K562 (cell line): ENCODE data around the gene KIF19. TPM values are rescaled to one million over a fixed set of nuclear protein-coding genes. Genes with fewer than 3 reads are reported as not detected.

Source experiments
- CXXC5 ChIP-seq: fragments of 250-450 bp; sonication (Bioruptor Pico); IDR thresholded peaks from 2 replicates; pipeline ENCODE4 v1.8.0; 2022; ENCODE audit warnings: inconsistent platforms, mild to moderate bottlenecking, moderate library complexity
- DIDO1 ChIP-seq: fragments of 450-650 bp; IDR thresholded peaks from 2 replicates; pipeline ENCODE4 v1.6.1; 2016; ENCODE audit warnings: low read depth, missing biosample characterization, missing genetic modification characterization
- E2F5 ChIP-seq: sonication (generic); formaldehyde crosslinking; IDR thresholded peaks from 2 replicates; pipeline ENCODE4 v1.8.0; 2022; ENCODE audit warnings: mild to moderate bottlenecking, missing genetic modification reagents
- GTF2F1 ChIP-seq: IDR thresholded peaks from 2 replicates; pipeline ENCODE4 v1.6.1; 2011; ENCODE audit warnings: low read depth, low read length, improper control_type of control experiment
- HINFP ChIP-seq: fragments of 450-650 bp; conservative IDR thresholded peaks from 2 replicates; pipeline ENCODE4 v1.6.1; 2016; ENCODE audit warnings: missing genetic modification characterization, low read depth, mild to moderate bottlenecking, control low read depth, missing compliant biosample characterization
- HNRNPUL1 ChIP-seq: fragments of 200-400 bp; formaldehyde crosslinking; IDR thresholded peaks from 2 replicates; pipeline ENCODE4 v1.6.1; 2017; ENCODE audit warnings: low read length
- MEF2A ChIP-seq: IDR thresholded peaks from 2 replicates; pipeline ENCODE4 v1.6.1; 2011; ENCODE audit warnings: low read depth, mild to moderate bottlenecking, low read length, moderate library complexity; ENCODE audit not compliant: control insufficient read depth
- NR2C2 ChIP-seq, 2 experiments: fragments of 200-800 bp in 1 of 2; sonication (Bioruptor generic) in 1 of 2; sonication (generic) in 1 of 2; formaldehyde crosslinking in 1 of 2; IDR thresholded peaks; 2 replicates each; pipeline versions ENCODE4 v1.6.1 to v1.8.0; 2016 to 2022; ENCODE audit warnings: mild to moderate bottlenecking in 1 of 2, missing compliant biosample characterization in 1 of 2, missing genetic modification characterization in 1 of 2, missing genetic modification reagents in 1 of 2
- PHF8 ChIP-seq: fragments of 200-600 bp; sonication (generic); IDR thresholded peaks from 2 replicates; pipeline ENCODE4 v1.6.1; 2012; ENCODE audit warnings: mixed run types, mild to moderate bottlenecking, inconsistent platforms, low read length, moderate library complexity, borderline replicate concordance
- SMAD1 ChIP-seq: fragments of 150-350 bp; IDR thresholded peaks from 2 replicates; pipeline ENCODE4 v1.6.1; 2014; ENCODE audit warnings: low read length, low read depth; ENCODE audit not compliant: partially characterized antibody
- SREBF1 ChIP-seq: fragments of 150-350 bp; IDR thresholded peaks from 2 replicates; pipeline ENCODE4 v1.6.1; 2014; ENCODE audit warnings: antibody characterized with exemption, low read depth, low read length, borderline replicate concordance
- TCF3 ChIP-seq: sonication (generic); formaldehyde crosslinking; IDR thresholded peaks from 2 replicates; pipeline ENCODE4 v1.4.0; 2020; ENCODE audit warnings: mild to moderate bottlenecking, missing genetic modification reagents
- XRCC3 ChIP-seq: fragments of 450-650 bp; IDR thresholded peaks from 2 replicates; pipeline ENCODE4 v1.6.1; 2017; ENCODE audit warnings: mild to moderate bottlenecking, moderate library complexity
- polyA plus RNA-seq, 8 experiments: library from polyadenylated mRNA; depleted of rRNA in 4 of 8; stranded (reverse) in 5 of 8; unstranded in 3 of 8; fragments of >200 nt; fragmentation: Nextera tagmentation in 2 of 8; fragmentation: Illumina TruSeq in 1 of 8; extraction: Ambion mirVana in 2 of 8; extraction: Trizol in 1 of 8; gene quantifications; 2 replicates each; pipeline versions ENCODE4 v1.2.1 to v1.2.3, GENCODE V29; 2011 to 2014; ENCODE audit warnings: inconsistent platforms in 1 of 8, missing spikeins in 1 of 8
- total RNA-seq, 7 experiments: library from RNA; depleted of rRNA in 6 of 7; stranded (reverse); fragments of >200 nt in 6 of 7; fragmentation: Illumina TruSeq in 2 of 7; extraction: Trizol in 2 of 7; gene quantifications; 2 replicates each; pipeline versions ENCODE4 v1.2.1 to v1.2.3, GENCODE V29; 2011 to 2021; ENCODE audit warnings: low replicate concordance in 1 of 7
- TF ChIP-seq, protein P1 (sequence below): fragments of 450-650 bp; IDR thresholded peaks from 2 replicates; pipeline ENCODE4 v1.7.1; 2018; ENCODE audit warnings: mild to moderate bottlenecking, low read depth; ENCODE audit not compliant: partially characterized antibody
- TF ChIP-seq, protein P2 (sequence below): fragments of 150-350 bp; IDR thresholded peaks from 2 replicates; pipeline ENCODE4 v1.6.1; 2014; ENCODE audit warnings: low read depth, mild to moderate bottlenecking, low read length, borderline replicate concordance
- TF ChIP-seq, protein P3 (sequence below), 3 experiments: fragments of 200-800 bp in 1 of 3; sonication (Bioruptor generic) in 1 of 3; sonication (generic) in 1 of 3; formaldehyde crosslinking in 1 of 3; IDR thresholded peaks; 2 replicates each; pipeline versions ENCODE4 v1.6.1 to v1.8.0; 2016 to 2022; ENCODE audit warnings: mild to moderate bottlenecking in 2 of 3, missing compliant biosample characterization in 2 of 3, missing genetic modification characterization in 2 of 3, missing genetic modification reagents in 1 of 3

The KIF19 gene
- total and polyA plus RNA-seq, 9 of the 15 experiments (the other 6 are each of a cell fraction or from before 2014, with no cell fraction given) = 0.10 TPM; not detected in 8

DNA sequence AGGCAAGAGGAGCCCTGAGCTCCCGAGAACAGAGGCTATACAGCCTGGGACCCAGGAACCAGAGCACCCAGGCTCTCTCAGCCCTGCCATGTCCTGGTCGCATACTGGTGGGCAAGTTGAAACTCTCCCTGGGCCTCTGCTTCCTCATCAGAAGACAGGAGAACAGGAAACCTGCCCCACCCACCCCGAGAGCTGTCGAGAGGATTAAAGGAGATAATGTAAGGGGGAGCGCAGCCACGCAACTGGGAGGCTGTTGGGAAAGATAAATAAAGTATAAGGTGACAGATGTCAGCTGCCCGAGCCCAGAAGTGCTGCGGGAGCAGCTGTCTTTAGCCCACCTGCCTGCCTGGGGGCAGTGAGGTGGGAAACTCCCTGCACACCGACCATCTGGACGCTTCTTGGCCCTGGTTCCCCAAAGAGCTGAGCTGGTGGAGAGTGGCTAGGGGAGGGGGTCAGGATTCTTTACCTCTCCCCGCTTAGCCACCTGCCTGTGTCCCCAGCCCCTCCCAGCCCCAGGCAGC is 6.8 kb downstream of the KIF19 start (continued):
- TF ChIP-seq CXXC5 (peak; percentile 96), TCF3 (CRISPR knock-in tag) (peak; percentile 95), NR2C2 (CRISPR knock-in tag; IDR thresholded peaks at IDR 0.05) (no peak), NR2C2 (tag; IDR thresholded peaks at IDR 0.05) (no peak), PHF8 (peak; percentile 30; the same call in 1 of the 2 replicates), GTF2F1 (no peak), E2F5 (CRISPR knock-in tag) (no peak), SREBF1 (no peak), HINFP (tag) (no peak), HNRNPUL1 (no peak), DIDO1 (tag) (no peak), SMAD1 (no peak), MEF2A (no peak), XRCC3 (no peak)
- TF ChIP-seq, protein P1, sequence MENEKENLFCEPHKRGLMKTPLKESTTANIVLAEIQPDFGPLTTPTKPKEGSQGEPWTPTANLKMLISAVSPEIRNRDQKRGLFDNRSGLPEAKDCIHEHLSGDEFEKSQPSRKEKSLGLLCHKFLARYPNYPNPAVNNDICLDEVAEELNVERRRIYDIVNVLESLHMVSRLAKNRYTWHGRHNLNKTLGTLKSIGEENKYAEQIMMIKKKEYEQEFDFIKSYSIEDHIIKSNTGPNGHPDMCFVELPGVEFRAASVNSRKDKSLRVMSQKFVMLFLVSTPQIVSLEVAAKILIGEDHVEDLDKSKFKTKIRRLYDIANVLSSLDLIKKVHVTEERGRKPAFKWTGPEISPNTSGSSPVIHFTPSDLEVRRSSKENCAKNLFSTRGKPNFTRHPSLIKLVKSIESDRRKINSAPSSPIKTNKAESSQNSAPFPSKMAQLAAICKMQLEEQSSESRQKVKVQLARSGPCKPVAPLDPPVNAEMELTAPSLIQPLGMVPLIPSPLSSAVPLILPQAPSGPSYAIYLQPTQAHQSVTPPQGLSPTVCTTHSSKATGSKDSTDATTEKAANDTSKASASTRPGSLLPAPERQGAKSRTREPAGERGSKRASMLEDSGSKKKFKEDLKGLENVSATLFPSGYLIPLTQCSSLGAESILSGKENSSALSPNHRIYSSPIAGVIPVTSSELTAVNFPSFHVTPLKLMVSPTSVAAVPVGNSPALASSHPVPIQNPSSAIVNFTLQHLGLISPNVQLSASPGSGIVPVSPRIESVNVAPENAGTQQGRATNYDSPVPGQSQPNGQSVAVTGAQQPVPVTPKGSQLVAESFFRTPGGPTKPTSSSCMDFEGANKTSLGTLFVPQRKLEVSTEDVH = peak; percentile 28
- TF ChIP-seq, protein P2, sequence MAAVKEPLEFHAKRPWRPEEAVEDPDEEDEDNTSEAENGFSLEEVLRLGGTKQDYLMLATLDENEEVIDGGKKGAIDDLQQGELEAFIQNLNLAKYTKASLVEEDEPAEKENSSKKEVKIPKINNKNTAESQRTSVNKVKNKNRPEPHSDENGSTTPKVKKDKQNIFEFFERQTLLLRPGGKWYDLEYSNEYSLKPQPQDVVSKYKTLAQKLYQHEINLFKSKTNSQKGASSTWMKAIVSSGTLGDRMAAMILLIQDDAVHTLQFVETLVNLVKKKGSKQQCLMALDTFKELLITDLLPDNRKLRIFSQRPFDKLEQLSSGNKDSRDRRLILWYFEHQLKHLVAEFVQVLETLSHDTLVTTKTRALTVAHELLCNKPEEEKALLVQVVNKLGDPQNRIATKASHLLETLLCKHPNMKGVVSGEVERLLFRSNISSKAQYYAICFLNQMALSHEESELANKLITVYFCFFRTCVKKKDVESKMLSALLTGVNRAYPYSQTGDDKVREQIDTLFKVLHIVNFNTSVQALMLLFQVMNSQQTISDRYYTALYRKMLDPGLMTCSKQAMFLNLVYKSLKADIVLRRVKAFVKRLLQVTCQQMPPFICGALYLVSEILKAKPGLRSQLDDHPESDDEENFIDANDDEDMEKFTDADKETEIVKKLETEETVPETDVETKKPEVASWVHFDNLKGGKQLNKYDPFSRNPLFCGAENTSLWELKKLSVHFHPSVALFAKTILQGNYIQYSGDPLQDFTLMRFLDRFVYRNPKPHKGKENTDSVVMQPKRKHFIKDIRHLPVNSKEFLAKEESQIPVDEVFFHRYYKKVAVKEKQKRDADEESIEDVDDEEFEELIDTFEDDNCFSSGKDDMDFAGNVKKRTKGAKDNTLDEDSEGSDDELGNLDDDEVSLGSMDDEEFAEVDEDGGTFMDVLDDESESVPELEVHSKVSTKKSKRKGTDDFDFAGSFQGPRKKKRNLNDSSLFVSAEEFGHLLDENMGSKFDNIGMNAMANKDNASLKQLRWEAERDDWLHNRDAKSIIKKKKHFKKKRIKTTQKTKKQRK = no peak
- TF ChIP-seq, protein P3, sequence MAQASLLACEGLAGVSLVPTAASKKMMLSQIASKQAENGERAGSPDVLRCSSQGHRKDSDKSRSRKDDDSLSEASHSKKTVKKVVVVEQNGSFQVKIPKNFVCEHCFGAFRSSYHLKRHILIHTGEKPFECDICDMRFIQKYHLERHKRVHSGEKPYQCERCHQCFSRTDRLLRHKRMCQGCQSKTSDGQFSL (CRISPR knock-in tag; IDR thresholded peaks at IDR 0.05) = 0 out of 2 replicates have a peak, but pooled peaks have one; percentile 63
- TF ChIP-seq, protein P3 (tag; IDR thresholded peaks at IDR 0.05) = peak in 1 of 2 experiments; percentile 46; a peak in 1 of 4 replicates
